Common myeloid progenitor, CD34-positive (primary cell): Measurements from ENCODE around the gene TROAP.
A peak's percentile ranks its signal among the peaks of the same experiment; 100 is the strongest.

Experiments
- CTCF ChIA-PET: fragments of 350-600 bp; sonication (Branson Sonifier 250); formaldehyde crosslinking; loops from one replicate; lab custom pipeline; 2021; ENCODE audit warnings: antibody characterized with exemption; lab: Charles Lee
- POLR2A ChIA-PET: fragments of 350-600 bp; sonication (Branson Sonifier 250); formaldehyde crosslinking; loops from one replicate; lab custom pipeline; 2021; ENCODE audit warnings: antibody characterized with exemption; lab: Charles Lee
- DNase-seq, 3 donors: peaks; one replicate each; pipeline versions ENCODE4 v3.0.0 to v3.0.0-alpha.2; 2013
- H3K27ac ChIP-seq, 2 experiments: 1 replicate in 1 of 2; 2 replicates in 1 of 2; pipeline ENCODE4 v1.7.0; 2013; ENCODE audit warnings: inconsistent platforms in 2 of 2, low read length in 2 of 2, mild to moderate bottlenecking in 2 of 2, low read depth in 1 of 2, moderate library complexity in 1 of 2; ENCODE audit not compliant: severe bottlenecking in 2 of 2, insufficient read depth in 1 of 2, poor library complexity in 1 of 2
- H3K27me3 ChIP-seq, 5 experiments: replicated peaks in 2 of 5; 1 replicate in 3 of 5; 2 replicates in 2 of 5; pipeline versions ENCODE4 v1.6.1 to v1.7.0; 2013; ENCODE audit warnings: low read length in 4 of 5, mild to moderate bottlenecking in 2 of 5, moderate library complexity in 2 of 5, inconsistent platforms in 1 of 5; ENCODE audit not compliant: insufficient read depth in 5 of 5, control insufficient read depth in 4 of 5
- H3K36me3 ChIP-seq, 4 experiments: 1 replicate in 2 of 4; 2 replicates in 2 of 4; pipeline versions ENCODE4 v1.6.1 to v1.7.0; 2013; ENCODE audit warnings: low read length in 3 of 4, control low read depth in 1 of 4, mild to moderate bottlenecking in 1 of 4; ENCODE audit not compliant: control insufficient read depth in 4 of 4, insufficient read depth in 4 of 4
- H3K4me1 ChIP-seq, 4 experiments: 1 replicate in 3 of 4; 2 replicates in 1 of 4; pipeline versions ENCODE4 v1.6.1 to v1.7.1; 2013; ENCODE audit warnings: low read length in 3 of 4, mild to moderate bottlenecking in 3 of 4, control low read depth in 1 of 4, inconsistent platforms in 1 of 4, moderate library complexity in 1 of 4; ENCODE audit not compliant: control insufficient read depth in 4 of 4, insufficient read depth in 4 of 4; ENCODE audit errors: control extremely low read depth in 1 of 4
- H3K4me3 ChIP-seq, 7 experiments: 1 replicate in 4 of 7; 2 replicates in 3 of 7; pipeline versions ENCODE4 v1.5.1 to v1.7.0; 2013; ENCODE audit warnings: mild to moderate bottlenecking in 7 of 7, low read length in 6 of 7, moderate library complexity in 6 of 7, inconsistent platforms in 2 of 7, low read depth in 2 of 7, control low read depth in 1 of 7; ENCODE audit not compliant: insufficient read depth in 4 of 7, control insufficient read depth in 1 of 7; ENCODE audit errors: extremely low read depth in 1 of 7
- H3K9me3 ChIP-seq, 5 experiments: 1 replicate in 4 of 5; 2 replicates in 1 of 5; pipeline versions ENCODE4 v1.6.1 to v1.7.1; 2013; ENCODE audit warnings: low read length in 4 of 5, mild to moderate bottlenecking in 2 of 5, inconsistent platforms in 1 of 5, low read depth in 1 of 5, moderate library complexity in 1 of 5; ENCODE audit not compliant: control insufficient read depth in 4 of 5, insufficient read depth in 2 of 5; ENCODE audit errors: control extremely low read depth in 1 of 5
- WGBS: methylation state at CpG from one replicate; pipeline ENCODE4 v1.1.5; 2013; ENCODE audit not compliant: insufficient coverage; 5-methylcytosine and 5-hydroxymethylcytosine counted together

TROAP gene

GRCh38 chr12:49357103-49357678, 34.1 kb downstream of the TROAP start:
- Histone ChIP-seq H3K27ac (no peak overlapping the region), H3K27me3 (peaks cover 0 to 4% (median 0%) of the 10 kb centered on the region in 5 experiments), H3K4me1 (no peaks in the 10 kb centered on the region), H3K9me3 (no peaks in the 10 kb centered on the region), H3K4me3 (no peak overlapping the region), H3K36me3 (no peaks in the 10 kb centered on the region)
- CTCF ChIA-PET: interaction anchor here (0.9 to 8.9 kb wide), 22 partner anchors 9 to 208 kb away, joined by 3 to 270 read pairs (median 6); partner anchors contain the start of genes C1QL4, DNAJC22, PRPH and SPATS2
- POLR2A ChIA-PET: no interaction called here
- peak; percentile 49 to 76 (median 71) for DNase-seq
- WGBS: 20% methylated on average over 1 of the region's 3 CpGs

DNA sequence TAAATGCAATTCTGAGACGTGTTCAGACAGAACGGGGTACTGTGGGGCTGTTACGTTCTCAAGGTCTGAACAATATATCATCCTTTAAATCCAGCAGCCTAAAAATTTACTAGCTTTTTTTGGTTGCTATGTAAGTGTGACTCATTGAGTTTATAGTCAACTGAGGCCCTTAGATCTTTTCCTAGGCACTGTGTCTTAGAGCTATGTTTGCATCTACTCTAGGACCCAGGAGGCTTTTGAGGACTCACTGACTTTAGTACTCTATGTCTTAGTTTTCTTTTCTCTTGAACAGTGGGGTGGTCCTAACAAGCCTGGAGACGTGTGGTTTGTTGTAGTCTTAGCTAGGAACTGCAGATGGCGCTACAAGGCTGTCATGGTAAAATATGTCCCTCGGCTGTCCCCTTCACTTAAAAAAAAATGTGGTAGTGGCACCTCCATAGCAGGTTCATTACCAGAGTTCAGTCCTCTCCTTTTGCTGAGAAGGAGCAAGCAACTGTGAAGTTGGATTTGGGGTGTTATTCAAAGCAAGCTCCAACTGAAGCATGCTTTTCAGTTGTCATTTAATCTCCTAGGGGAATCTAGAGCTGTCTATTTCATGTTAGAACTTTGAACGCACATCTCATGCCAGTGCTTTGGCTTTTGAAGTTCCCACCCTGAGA, 35.6 kb downstream of the TROAP start:
- H3K27ac ChIP-seq: no peak overlapping the region
- ChIA-PET POLR2A (interaction anchor here (0.6 kb wide), 1 partner anchor 156 kb away, joined by 3 read pairs; no protein-coding TSS in a partner anchor), CTCF (interaction anchor here (0.6 to 8.9 kb wide), 64 partner anchors 8 to 1047 kb away, joined by 3 to 270 read pairs (median 4); partner anchors contain the start of genes C1QL4, DNAJC22, PRPH and SPATS2)
- WGBS: 25% methylated on average over 4 of the region's 7 CpGs
- no peak overlapping the region for H3K4me3 ChIP-seq
- H3K9me3 ChIP-seq: no peaks in the 10 kb centered on the region
- peak; percentile 84 to 94 (median 89) for DNase-seq
- H3K4me1 ChIP-seq: no peaks in the 10 kb centered on the region
- H3K36me3 ChIP-seq: no peaks in the 10 kb centered on the region
- no peaks in the 10 kb centered on the region for H3K27me3 ChIP-seq

DNA sequence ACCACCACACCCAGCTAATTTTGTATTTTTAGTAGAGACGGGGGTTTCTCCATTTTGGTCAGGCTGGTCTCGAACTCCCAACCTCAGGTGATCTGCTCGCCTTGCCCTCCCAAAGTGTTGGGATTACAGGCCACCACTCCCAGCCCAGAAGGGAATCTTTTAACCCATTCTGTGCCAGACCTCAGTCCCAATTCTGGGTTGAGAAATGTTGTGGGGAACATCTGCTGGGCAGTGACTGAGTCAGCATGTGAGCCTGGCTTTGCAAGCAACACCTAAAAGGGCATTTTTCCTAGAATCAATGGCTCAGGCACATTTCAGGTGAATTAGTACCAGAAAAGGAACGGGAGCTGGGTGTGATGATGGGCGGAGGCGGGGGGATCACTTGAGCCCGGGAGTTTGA, 36.6 kb downstream of the TROAP start:
- no peak for DNase-seq
- H3K9me3 ChIP-seq: no peaks in the 10 kb centered on the region
- no peak overlapping the region for H3K4me3 ChIP-seq
- H3K36me3 ChIP-seq: no peaks in the 10 kb centered on the region
- POLR2A ChIA-PET: interaction anchor here (0.7 kb wide), 1 partner anchor 96 kb away, joined by 3 read pairs; no protein-coding TSS in a partner anchor
- no peaks in the 10 kb centered on the region for H3K27me3 ChIP-seq
- no peak overlapping the region for H3K27ac ChIP-seq
- 96% methylated on average over 5 of the region's 7 CpGs for WGBS
- CTCF ChIA-PET: interaction anchor here (0.7 to 8.9 kb wide), 16 partner anchors 10 to 221 kb away, joined by 3 to 270 read pairs (median 10); partner anchors contain the start of gene DNAJC22
- H3K4me1 ChIP-seq: no peaks in the 10 kb centered on the region

- H3K4me3 ChIP-seq: no peak overlapping the region
- ChIA-PET CTCF (interaction anchor here (0.7 to 8.9 kb wide), 8 partner anchors 10 to 219 kb away, joined by 3 to 270 read pairs (median 4); no protein-coding TSS in a partner anchor), POLR2A (no interaction called here)
- H3K9me3 ChIP-seq: no peaks in the 10 kb centered on the region
- no peaks in the 10 kb centered on the region for H3K27me3 ChIP-seq
- WGBS: no CpG with 5 or more reads among the region's 1 CpG
- H3K4me1 ChIP-seq: peaks cover 4 to 12% (median 8%) of the 10 kb centered on the region in 4 experiments
- no peaks in the 10 kb centered on the region for H3K36me3 ChIP-seq
- H3K27ac ChIP-seq: no peak overlapping the region
- no peak for DNase-seq
Observed at GRCh38 chr12:49362077-49362476, 39.0 kb downstream of the TROAP start.

GRCh38 chr12:49364989-49365388, 41.9 kb downstream of the TROAP start:
- Histone ChIP-seq H3K27me3 (no peaks in the 10 kb centered on the region), H3K4me1 (peaks cover 18 to 28% (median 24%) of the 10 kb centered on the region in 4 experiments), H3K9me3 (no peaks in the 10 kb centered on the region), H3K27ac (no peak overlapping the region), H3K36me3 (no peaks in the 10 kb centered on the region), H3K4me3 (no peak overlapping the region)
- DNase-seq: no peak
- POLR2A ChIA-PET: no interaction called here
- WGBS: no CpG with 5 or more reads among the region's 1 CpG
- CTCF ChIA-PET: interaction anchor here (0.7 to 2.6 kb wide), 7 partner anchors 8 to 149 kb away, joined by 3 to 22 read pairs (median 5); partner anchors contain the start of gene DNAJC22

DNA sequence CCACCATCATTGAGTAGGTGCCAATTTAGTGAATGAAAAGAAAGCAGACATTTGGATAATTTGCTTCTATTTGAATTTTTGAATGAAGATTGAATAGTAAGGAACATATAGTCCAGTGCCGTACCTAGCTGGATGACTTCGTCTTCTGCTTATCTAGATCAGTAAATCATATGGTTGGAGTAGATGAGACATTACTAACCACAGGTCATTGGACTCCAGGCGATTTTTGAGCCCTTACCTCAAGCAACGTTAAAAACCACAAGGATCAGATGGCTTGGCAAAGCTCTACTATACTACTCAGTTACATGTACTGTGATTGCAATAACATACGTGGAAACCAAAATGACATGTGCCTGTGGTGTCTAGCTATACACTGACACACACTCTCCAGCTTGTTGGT, 42.5 kb downstream of the TROAP start:
- CTCF ChIA-PET: interaction anchor here (0.7 to 2.6 kb wide), 9 partner anchors 8 to 152 kb away, joined by 3 to 22 read pairs (median 5); partner anchors contain the start of gene DNAJC22
- Histone ChIP-seq H3K4me1 (peaks cover 19 to 30% (median 25%) of the 10 kb centered on the region in 4 experiments), H3K9me3 (no peaks in the 10 kb centered on the region), H3K27me3 (no peaks in the 10 kb centered on the region), H3K27ac (no peak overlapping the region), H3K36me3 (no peaks in the 10 kb centered on the region), H3K4me3 (peak overlapping the region in 2 of 7 experiments; percentile 79 to 94)
- peak in 1 of 3 donors; percentile 45 for DNase-seq
- POLR2A ChIA-PET: no interaction called here
- 43% methylated on average over 4 of the region's 5 CpGs for WGBS
